ENCODE measurements around the gene C9orf152. TPM values are rescaled to one million over a fixed set of nuclear protein-coding genes. Genes with fewer than 3 reads are reported as not detected.

Gene C9orf152
- total and polyA plus RNA-seq, 2 experiments from 2014 or later, result not detected

- Mint-ChIP-seq H3K4me3 (no peak overlapping the region), H3K27ac (no peak overlapping the region), H3K9me3 (peaks cover 4% of the 10 kb centered on the region; the same call in 1 of the 3 replicates), H3K36me3 (ENCODE audit: low read depth) (peaks cover 2% of the 10 kb centered on the region; the same call in 1 of the 3 replicates), H3K27me3 (ENCODE audit: insufficient read depth, low read depth, poor library complexity) (peaks cover 4% of the 10 kb centered on the region), H3K4me1 (no peaks in the 10 kb centered on the region; the same call in 2 of the 3 replicates)
- Histone ChIP-seq H3F3A (replicated peaks; ENCODE audit: low read depth) (no peaks in the 10 kb centered on the region), H3K4me1 (ENCODE audit: insufficient read depth) (no peaks in the 10 kb centered on the region), H3K4me3 (no peak overlapping the region), H3K9me2 (ENCODE audit: insufficient read depth) (no peaks in the 10 kb centered on the region), H3K27ac (ENCODE audit: low read depth) (no peak overlapping the region), H3K4me2 (no peak overlapping the region), H4K20me1 (replicated peaks; ENCODE audit: insufficient read depth) (no peaks in the 10 kb centered on the region), H3K79me2 (replicated peaks; ENCODE audit: insufficient read depth) (no peaks in the 10 kb centered on the region), H2AFZ (no peak overlapping the region), H3K27me3 (ENCODE audit: insufficient read depth) (no peaks in the 10 kb centered on the region), H3K36me3 (ENCODE audit: insufficient read depth) (no peaks in the 10 kb centered on the region)
- DNase-seq (ENCODE audit: low spot score), result no peak
- no peak for ATAC-seq
- TF ChIP-seq EZH2 (IDR thresholded peaks at IDR 0.05; ENCODE audit: low read depth, unreplicated experiment) (no peak), POLR2AphosphoS5 (IDR thresholded peaks at IDR 0.05; ENCODE audit: low read depth) (no peak), JUNB (IDR thresholded peaks at IDR 0.05; ENCODE audit: unreplicated experiment) (no peak), CREB1 (CRISPR knock-in tag; IDR thresholded peaks at IDR 0.05; ENCODE audit: low read depth) (no peak), ZNF114 (CRISPR knock-in tag; IDR thresholded peaks at IDR 0.05) (no peak), NANOG (IDR thresholded peaks at IDR 0.05; ENCODE audit: borderline replicate concordance) (no peak), STAT1 (IDR thresholded peaks at IDR 0.05; ENCODE audit: unreplicated experiment) (no peak), CTCF (conservative IDR thresholded peaks at IDR 0.05; ENCODE audit: low read depth in 2 of 2) (no peak), ZNF331 (CRISPR knock-in tag; IDR thresholded peaks at IDR 0.05; ENCODE audit: low read depth) (no peak), ZNF462 (CRISPR knock-in tag; IDR thresholded peaks at IDR 0.05) (no peak), EZH2phosphoT487 (IDR thresholded peaks at IDR 0.05; ENCODE audit: unreplicated experiment) (no peak)
- TF ChIP-seq, protein P1, sequence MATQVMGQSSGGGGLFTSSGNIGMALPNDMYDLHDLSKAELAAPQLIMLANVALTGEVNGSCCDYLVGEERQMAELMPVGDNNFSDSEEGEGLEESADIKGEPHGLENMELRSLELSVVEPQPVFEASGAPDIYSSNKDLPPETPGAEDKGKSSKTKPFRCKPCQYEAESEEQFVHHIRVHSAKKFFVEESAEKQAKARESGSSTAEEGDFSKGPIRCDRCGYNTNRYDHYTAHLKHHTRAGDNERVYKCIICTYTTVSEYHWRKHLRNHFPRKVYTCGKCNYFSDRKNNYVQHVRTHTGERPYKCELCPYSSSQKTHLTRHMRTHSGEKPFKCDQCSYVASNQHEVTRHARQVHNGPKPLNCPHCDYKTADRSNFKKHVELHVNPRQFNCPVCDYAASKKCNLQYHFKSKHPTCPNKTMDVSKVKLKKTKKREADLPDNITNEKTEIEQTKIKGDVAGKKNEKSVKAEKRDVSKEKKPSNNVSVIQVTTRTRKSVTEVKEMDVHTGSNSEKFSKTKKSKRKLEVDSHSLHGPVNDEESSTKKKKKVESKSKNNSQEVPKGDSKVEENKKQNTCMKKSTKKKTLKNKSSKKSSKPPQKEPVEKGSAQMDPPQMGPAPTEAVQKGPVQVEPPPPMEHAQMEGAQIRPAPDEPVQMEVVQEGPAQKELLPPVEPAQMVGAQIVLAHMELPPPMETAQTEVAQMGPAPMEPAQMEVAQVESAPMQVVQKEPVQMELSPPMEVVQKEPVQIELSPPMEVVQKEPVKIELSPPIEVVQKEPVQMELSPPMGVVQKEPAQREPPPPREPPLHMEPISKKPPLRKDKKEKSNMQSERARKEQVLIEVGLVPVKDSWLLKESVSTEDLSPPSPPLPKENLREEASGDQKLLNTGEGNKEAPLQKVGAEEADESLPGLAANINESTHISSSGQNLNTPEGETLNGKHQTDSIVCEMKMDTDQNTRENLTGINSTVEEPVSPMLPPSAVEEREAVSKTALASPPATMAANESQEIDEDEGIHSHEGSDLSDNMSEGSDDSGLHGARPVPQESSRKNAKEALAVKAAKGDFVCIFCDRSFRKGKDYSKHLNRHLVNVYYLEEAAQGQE (IDR thresholded peaks at IDR 0.05; ENCODE audit: unreplicated experiment), result no peak
- TF ChIP-seq, protein P2, sequence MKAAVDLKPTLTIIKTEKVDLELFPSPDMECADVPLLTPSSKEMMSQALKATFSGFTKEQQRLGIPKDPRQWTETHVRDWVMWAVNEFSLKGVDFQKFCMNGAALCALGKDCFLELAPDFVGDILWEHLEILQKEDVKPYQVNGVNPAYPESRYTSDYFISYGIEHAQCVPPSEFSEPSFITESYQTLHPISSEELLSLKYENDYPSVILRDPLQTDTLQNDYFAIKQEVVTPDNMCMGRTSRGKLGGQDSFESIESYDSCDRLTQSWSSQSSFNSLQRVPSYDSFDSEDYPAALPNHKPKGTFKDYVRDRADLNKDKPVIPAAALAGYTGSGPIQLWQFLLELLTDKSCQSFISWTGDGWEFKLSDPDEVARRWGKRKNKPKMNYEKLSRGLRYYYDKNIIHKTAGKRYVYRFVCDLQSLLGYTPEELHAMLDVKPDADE (IDR thresholded peaks at IDR 0.05), result no peak
These were observed 1.6 kb downstream of the C9orf152 start for GRCh38 chr9:110206389-110206788.
